HepG2 (cell line): ENCODE data around the gene SIK3. TPM values are rescaled to one million over a fixed set of nuclear protein-coding genes. Genes with fewer than 3 reads are reported as not detected.

Source experiments
- JUN ChIP-seq: sonication (generic); formaldehyde crosslinking; IDR thresholded peaks from 2 replicates; pipeline ENCODE4 v1.4.0; 2020; ENCODE audit warnings: mild to moderate bottlenecking, missing genetic modification reagents
- MAFG ChIP-seq: sonication (generic); formaldehyde crosslinking; IDR thresholded peaks from 2 replicates; pipeline ENCODE4 v1.5.1; 2020; ENCODE audit warnings: mild to moderate bottlenecking, missing genetic modification reagents
- RBFOX2 ChIP-seq: fragments of 200-400 bp; formaldehyde crosslinking; IDR thresholded peaks from 2 replicates; pipeline ENCODE4 v1.6.1; 2017; ENCODE audit warnings: low read depth, mild to moderate bottlenecking, low read length
- SRSF1 ChIP-seq: fragments of 200-400 bp; formaldehyde crosslinking; optimal IDR thresholded peaks from 2 replicates; pipeline ENCODE3; 2017; ENCODE audit warnings: mild to moderate bottlenecking, low read depth, low read length, moderate library complexity
- ZNF292 ChIP-seq: sonication (generic); formaldehyde crosslinking; IDR thresholded peaks from 2 replicates; pipeline ENCODE4 v1.8.1; 2022; ENCODE audit warnings: mild to moderate bottlenecking, low read depth, missing genetic modification reagents, borderline replicate concordance
- polyA plus RNA-seq, 8 experiments: library from polyadenylated mRNA; depleted of rRNA in 3 of 8; stranded (reverse) in 7 of 8; unstranded in 1 of 8; fragments of >200 nt; fragmentation: Illumina TruSeq in 4 of 8; extraction: Trizol in 4 of 8; gene quantifications; 2 replicates each; pipeline versions ENCODE4 v1.2.1 to v1.2.3, GENCODE V29; 2011 to 2016; ENCODE audit warnings: low read depth in 4 of 8, missing spikeins in 1 of 8, mixed read lengths in 1 of 8; ENCODE audit not compliant: insufficient read depth in 1 of 8
- total RNA-seq, 5 experiments: library from RNA; depleted of rRNA; stranded (reverse); fragments of >200 nt; fragmentation: Illumina TruSeq; extraction: Trizol; gene quantifications; 2 replicates each; pipeline ENCODE4 v1.2.3, GENCODE V29; 2016; ENCODE audit warnings: low read depth in 1 of 5
- TF ChIP-seq, protein P1 (sequence below): IDR thresholded peaks from 2 replicates; pipeline ENCODE4 v1.6.1; 2012; ENCODE audit warnings: low read length, improper control_type of control experiment
- TF ChIP-seq, protein P2 (sequence below): sonication (generic); formaldehyde crosslinking; IDR thresholded peaks from 2 replicates; pipeline ENCODE4 v1.5.1; 2020; ENCODE audit warnings: mild to moderate bottlenecking, missing genetic modification reagents, borderline replicate concordance

SIK3 gene
- total and polyA plus RNA-seq, 2 of the 13 experiments (the other 11 are each of a cell fraction or from before 2014, with no cell fraction given), result 5.7 to 9.8 TPM

DNA sequence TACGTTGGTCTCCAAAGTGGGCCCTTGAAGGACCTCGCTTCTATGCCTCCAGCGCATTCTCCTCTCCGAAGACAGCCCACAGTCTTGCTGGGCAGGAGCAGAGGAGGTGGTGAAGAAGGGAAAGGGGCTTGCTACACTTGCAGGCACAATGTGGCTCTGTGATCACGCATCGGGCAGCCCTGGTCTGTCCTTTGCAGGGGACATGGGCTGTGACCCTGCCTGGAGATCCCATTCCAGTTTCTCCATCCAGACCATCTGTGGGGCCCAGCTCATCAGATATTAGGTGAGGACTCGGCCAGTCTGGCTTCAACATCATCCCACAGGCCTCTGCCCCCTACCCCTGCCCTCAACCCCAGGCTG, 261.6 kb downstream of the SIK3 start (continued):
- TF ChIP-seq, protein P1, sequence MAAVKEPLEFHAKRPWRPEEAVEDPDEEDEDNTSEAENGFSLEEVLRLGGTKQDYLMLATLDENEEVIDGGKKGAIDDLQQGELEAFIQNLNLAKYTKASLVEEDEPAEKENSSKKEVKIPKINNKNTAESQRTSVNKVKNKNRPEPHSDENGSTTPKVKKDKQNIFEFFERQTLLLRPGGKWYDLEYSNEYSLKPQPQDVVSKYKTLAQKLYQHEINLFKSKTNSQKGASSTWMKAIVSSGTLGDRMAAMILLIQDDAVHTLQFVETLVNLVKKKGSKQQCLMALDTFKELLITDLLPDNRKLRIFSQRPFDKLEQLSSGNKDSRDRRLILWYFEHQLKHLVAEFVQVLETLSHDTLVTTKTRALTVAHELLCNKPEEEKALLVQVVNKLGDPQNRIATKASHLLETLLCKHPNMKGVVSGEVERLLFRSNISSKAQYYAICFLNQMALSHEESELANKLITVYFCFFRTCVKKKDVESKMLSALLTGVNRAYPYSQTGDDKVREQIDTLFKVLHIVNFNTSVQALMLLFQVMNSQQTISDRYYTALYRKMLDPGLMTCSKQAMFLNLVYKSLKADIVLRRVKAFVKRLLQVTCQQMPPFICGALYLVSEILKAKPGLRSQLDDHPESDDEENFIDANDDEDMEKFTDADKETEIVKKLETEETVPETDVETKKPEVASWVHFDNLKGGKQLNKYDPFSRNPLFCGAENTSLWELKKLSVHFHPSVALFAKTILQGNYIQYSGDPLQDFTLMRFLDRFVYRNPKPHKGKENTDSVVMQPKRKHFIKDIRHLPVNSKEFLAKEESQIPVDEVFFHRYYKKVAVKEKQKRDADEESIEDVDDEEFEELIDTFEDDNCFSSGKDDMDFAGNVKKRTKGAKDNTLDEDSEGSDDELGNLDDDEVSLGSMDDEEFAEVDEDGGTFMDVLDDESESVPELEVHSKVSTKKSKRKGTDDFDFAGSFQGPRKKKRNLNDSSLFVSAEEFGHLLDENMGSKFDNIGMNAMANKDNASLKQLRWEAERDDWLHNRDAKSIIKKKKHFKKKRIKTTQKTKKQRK, result no peak
- TF ChIP-seq JUN (no peak), RBFOX2 (no peak), ZNF292 (no peak), SRSF1 (no peak), MAFG (no peak)
- TF ChIP-seq, protein P2, sequence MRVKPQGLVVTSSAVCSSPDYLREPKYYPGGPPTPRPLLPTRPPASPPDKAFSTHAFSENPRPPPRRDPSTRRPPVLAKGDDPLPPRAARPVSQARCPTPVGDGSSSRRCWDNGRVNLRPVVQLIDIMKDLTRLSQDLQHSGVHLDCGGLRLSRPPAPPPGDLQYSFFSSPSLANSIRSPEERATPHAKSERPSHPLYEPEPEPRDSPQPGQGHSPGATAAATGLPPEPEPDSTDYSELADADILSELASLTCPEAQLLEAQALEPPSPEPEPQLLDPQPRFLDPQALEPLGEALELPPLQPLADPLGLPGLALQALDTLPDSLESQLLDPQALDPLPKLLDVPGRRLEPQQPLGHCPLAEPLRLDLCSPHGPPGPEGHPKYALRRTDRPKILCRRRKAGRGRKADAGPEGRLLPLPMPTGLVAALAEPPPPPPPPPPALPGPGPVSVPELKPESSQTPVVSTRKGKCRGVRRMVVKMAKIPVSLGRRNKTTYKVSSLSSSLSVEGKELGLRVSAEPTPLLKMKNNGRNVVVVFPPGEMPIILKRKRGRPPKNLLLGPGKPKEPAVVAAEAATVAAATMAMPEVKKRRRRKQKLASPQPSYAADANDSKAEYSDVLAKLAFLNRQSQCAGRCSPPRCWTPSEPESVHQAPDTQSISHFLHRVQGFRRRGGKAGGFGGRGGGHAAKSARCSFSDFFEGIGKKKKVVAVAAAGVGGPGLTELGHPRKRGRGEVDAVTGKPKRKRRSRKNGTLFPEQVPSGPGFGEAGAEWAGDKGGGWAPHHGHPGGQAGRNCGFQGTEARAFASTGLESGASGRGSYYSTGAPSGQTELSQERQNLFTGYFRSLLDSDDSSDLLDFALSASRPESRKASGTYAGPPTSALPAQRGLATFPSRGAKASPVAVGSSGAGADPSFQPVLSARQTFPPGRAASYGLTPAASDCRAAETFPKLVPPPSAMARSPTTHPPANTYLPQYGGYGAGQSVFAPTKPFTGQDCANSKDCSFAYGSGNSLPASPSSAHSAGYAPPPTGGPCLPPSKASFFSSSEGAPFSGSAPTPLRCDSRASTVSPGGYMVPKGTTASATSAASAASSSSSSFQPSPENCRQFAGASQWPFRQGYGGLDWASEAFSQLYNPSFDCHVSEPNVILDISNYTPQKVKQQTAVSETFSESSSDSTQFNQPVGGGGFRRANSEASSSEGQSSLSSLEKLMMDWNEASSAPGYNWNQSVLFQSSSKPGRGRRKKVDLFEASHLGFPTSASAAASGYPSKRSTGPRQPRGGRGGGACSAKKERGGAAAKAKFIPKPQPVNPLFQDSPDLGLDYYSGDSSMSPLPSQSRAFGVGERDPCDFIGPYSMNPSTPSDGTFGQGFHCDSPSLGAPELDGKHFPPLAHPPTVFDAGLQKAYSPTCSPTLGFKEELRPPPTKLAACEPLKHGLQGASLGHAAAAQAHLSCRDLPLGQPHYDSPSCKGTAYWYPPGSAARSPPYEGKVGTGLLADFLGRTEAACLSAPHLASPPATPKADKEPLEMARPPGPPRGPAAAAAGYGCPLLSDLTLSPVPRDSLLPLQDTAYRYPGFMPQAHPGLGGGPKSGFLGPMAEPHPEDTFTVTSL, result no peak
